Peyer's patch (tissue), 4 donors: Measurements from ENCODE around the gene DLX3. TPM values are rescaled to one million over a fixed set of nuclear protein-coding genes. Genes with fewer than 3 reads are reported as not detected.

ENCODE experiments used
- DNase-seq, 3 donors: peaks; one replicate each; pipeline ENCODE4 v3.0.0-alpha.2; 2017 to 2019
- H3K27ac ChIP-seq, 4 donors: fragments of 200-600 bp; sonication (generic); one replicate each; pipeline ENCODE4 v1.5.1; 2016 to 2019
- H3K27me3 ChIP-seq, 2 donors: fragments of 200-600 bp; sonication (generic); one replicate each; pipeline ENCODE4 v1.5.1; 2019
- H3K36me3 ChIP-seq, 3 donors: fragments of 200-600 bp; sonication (generic); one replicate each; pipeline ENCODE4 v1.5.1; 2016 to 2019
- H3K4me1 ChIP-seq, 4 donors: fragments of 200-600 bp; sonication (generic); one replicate each; pipeline ENCODE4 v1.5.1; 2016 to 2019
- H3K4me3 ChIP-seq, 4 donors: fragments of 200-600 bp; sonication (generic); 1 replicate in 3 of 4; 2 replicates in 1 of 4; pipeline ENCODE4 v1.5.1; 2016 to 2019; ENCODE audit warnings: mild to moderate bottlenecking in 1 of 4
- H3K9me3 ChIP-seq, 4 donors: fragments of 200-600 bp; sonication (generic); one replicate each; pipeline ENCODE4 v1.5.1; 2016 to 2019; ENCODE audit warnings: mild to moderate bottlenecking in 1 of 4
- CTCF ChIP-seq, 6 experiments: fragments of 450-650 bp in 4 of 6; fragments of 200-600 bp in 2 of 6; sonication (generic) in 1 of 6; IDR thresholded peaks; one replicate each; pipeline ENCODE4 v1.5.1; 2017 to 2019; ENCODE audit warnings: antibody characterized with exemption in 6 of 6, mild to moderate bottlenecking in 3 of 6, moderate library complexity in 1 of 6
- POLR2A ChIP-seq, 2 donors: fragments of 450-650 bp; IDR thresholded peaks; one replicate each; pipeline ENCODE4 v1.5.1; 2017; ENCODE audit warnings: antibody characterized with exemption in 2 of 2, mild to moderate bottlenecking in 2 of 2, moderate library complexity in 2 of 2
- small RNA-seq, 2 donors: library from RNA; depleted of rRNA; stranded (forward); fragments of <200 nt; gene quantifications; one replicate each; pipeline ENCODE3, GENCODE V24; 2016
- total RNA-seq, 4 donors: library from RNA; depleted of rRNA; stranded (reverse); fragments of >200 nt; gene quantifications; one replicate each; pipeline ENCODE4 v1.1.0, GENCODE V29; 2016

Gene DLX3
- total RNA-seq, 4 donors from 2014 or later = not detected

DNA sequence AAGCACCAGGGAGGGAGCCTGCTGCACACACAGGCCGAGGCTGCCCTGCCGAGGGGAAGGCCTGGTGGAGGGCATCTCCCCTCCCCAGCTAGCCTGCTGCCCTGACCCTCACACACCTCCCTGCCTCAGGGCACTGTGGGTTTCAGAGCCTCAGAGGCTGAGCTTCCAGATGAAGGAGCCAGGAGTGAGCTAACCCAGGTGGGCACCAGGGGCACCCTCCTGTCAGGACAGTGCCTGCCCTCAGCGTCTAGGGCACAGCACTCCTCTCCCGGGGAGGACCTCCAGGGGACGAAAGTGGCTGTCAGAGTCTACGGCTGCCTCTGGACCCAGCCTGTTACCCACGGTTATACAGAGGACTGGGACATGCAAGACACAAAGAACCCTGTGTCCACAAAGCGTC, 48.8 kb downstream of the DLX3 start:
- no peak for DNase-seq
- H3K4me3 ChIP-seq = no peak overlapping the region
- H3K27me3 ChIP-seq = no peaks in the 10 kb centered on the region
- no peak for TF ChIP-seq CTCF (IDR thresholded peaks at IDR 0.05)
- no peak for TF ChIP-seq POLR2A (IDR thresholded peaks at IDR 0.05)
- H3K9me3 ChIP-seq = no peaks in the 10 kb centered on the region
- no peak overlapping the region for H3K27ac ChIP-seq
- H3K4me1 ChIP-seq = no peaks in the 10 kb centered on the region
- no peaks in the 10 kb centered on the region for H3K36me3 ChIP-seq

DNA sequence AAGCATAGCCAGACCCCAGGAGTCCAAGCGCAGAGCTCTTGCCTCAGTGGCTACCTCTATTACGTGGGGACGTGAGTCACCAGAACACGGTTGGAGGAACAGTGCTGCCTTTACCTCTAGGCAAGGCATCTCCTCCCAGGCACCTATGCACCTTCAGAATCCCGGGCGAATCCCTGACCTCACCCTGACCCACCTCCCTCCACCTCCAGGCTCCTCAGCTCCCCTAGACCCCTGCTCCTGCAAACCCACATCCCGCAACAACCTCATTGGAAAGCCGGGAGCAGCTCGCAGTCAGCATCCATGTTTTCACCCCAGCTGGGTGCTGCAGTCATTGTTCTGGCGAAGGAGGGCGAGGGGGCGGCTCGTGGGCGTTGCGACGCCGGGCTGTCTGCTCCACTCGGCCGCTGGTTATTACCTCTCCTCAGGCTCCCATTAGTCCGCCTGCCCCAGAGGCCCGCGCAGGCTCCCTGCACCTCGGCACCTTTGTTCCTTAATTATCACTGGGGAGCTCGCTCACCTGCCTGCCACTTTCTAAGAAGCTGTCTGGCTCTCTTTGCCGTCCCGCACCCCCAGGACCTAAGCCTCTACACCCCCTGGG, 50.7 kb downstream of the DLX3 start:
- TF ChIP-seq CTCF (IDR thresholded peaks at IDR 0.05) (no peak), POLR2A (IDR thresholded peaks at IDR 0.05) (no peak)
- Histone ChIP-seq H3K4me1 (no peaks in the 10 kb centered on the region), H3K9me3 (no peaks in the 10 kb centered on the region), H3K4me3 (no peak overlapping the region), H3K27ac (no peak overlapping the region), H3K36me3 (no peaks in the 10 kb centered on the region), H3K27me3 (no peaks in the 10 kb centered on the region)
- DNase-seq = no peak

DNA sequence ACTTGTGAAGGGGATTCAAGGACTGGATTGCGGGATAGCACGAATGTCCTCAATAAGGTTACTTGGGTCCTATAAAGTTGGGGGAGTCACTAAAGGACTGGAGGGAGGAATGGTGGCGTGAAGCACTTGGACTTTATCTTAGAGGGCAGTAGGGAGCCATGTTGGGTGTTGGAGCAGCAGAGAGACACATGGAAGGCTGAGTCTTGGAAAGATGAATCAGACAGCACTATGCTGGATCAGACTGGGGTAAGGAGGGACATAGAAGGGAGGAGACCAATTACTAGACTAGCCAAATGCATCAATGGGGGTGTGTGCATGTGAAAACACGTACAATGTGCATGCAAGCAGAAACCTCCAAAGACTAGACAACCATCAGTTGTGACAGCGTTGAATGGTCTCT, 52.1 kb downstream of the DLX3 start:
- no peaks in the 10 kb centered on the region for H3K36me3 ChIP-seq
- no peak for DNase-seq
- no peak overlapping the region for H3K27ac ChIP-seq
- no peaks in the 10 kb centered on the region for H3K27me3 ChIP-seq
- H3K4me3 ChIP-seq = no peak overlapping the region
- H3K4me1 ChIP-seq = no peaks in the 10 kb centered on the region
- H3K9me3 ChIP-seq = no peaks in the 10 kb centered on the region
- TF ChIP-seq CTCF (IDR thresholded peaks at IDR 0.05) = no peak
- no peak for TF ChIP-seq POLR2A (IDR thresholded peaks at IDR 0.05)

- Histone ChIP-seq H3K4me1 (no peaks in the 10 kb centered on the region), H3K9me3 (no peaks in the 10 kb centered on the region), H3K36me3 (no peaks in the 10 kb centered on the region), H3K4me3 (no peak overlapping the region), H3K27ac (no peak overlapping the region), H3K27me3 (no peaks in the 10 kb centered on the region)
- TF ChIP-seq CTCF (IDR thresholded peaks at IDR 0.05) (no peak), POLR2A (IDR thresholded peaks at IDR 0.05) (no peak)
- no peak for DNase-seq
Measured at GRCh38 chr17:49941427-49941826, 53.6 kb downstream of the DLX3 start.

Small RNAs within 50 kb of the gene (small RNA-seq; reads per million reads assigned to genes)
- 0 reads per million in 2 donors for gene RNU6-1313P

Other genes starting within 250 kb of the DLX3 start
- 10 to 100 TPM in 1 of 4 donors, 1 to 10 TPM in 3; 6.5 to 16.5 (median 9.4) TPM for gene FAM117A, start 231.1 kb downstream of the DLX3 start, total RNA-seq
- 10 to 100 TPM; 44.3 to 50.9 (median 45.3) TPM for gene KAT7, start 206.5 kb downstream of the DLX3 start, total RNA-seq
- gene TAC4, start 147.2 kb downstream of the DLX3 start, total RNA-seq = not detected
- gene DLX4, start 26.0 kb downstream of the DLX3 start, total RNA-seq = not detected
- gene ITGA3, start 60.9 kb upstream of the DLX3 start, total RNA-seq = 100 to 1,000 TPM in 3 of 4 donors, 10 to 100 TPM in 1; 71.0 to 285 (median 247) TPM
- 100 to 1,000 TPM in 3 of 4 donors, 10 to 100 TPM in 1; 23.1 to 283 (median 164) TPM for gene PDK2, start 100.1 kb upstream of the DLX3 start, total RNA-seq
- gene SAMD14, start 134.9 kb upstream of the DLX3 start, total RNA-seq = 1 to 10 TPM in 2 of 4 donors, under 1 TPM in 2; 0.53 to 2.5 (median 1.0) TPM
- gene PPP1R9B, start 155.5 kb upstream of the DLX3 start, total RNA-seq = 10 to 100 TPM; 18.0 to 40.4 (median 32.9) TPM
- gene SGCA, start 170.8 kb upstream of the DLX3 start, total RNA-seq = 1 to 10 TPM in 3 of 4 donors, not detected in 1; 2.9 to 3.5 (median 3.5) TPM
- gene COL1A1, start 206.4 kb upstream of the DLX3 start, total RNA-seq = 100 to 1,000 TPM in 1 of 4 donors, 10 to 100 TPM in 3; 11.3 to 287 (median 31.9) TPM